Non-pigmented ciliary epithelial cell (primary cell): ENCODE data around the gene CACNG5.
A peak's percentile ranks its signal among the peaks of the same experiment; 100 is the strongest.

Experiments used
- DNase-seq: peaks from one replicate; pipeline ENCODE4 v3.0.0-alpha.2; 2010; ENCODE audit warnings: low read depth

Gene CACNG5

GRCh38 chr17:66906321-66907278, 71.7 kb downstream of the CACNG5 start:
- peak; percentile 34 for DNase-seq

- DNase-seq: no peak
Measured at GRCh38 chr17:66909804-66910373, 75.0 kb downstream of the CACNG5 start.

- DNase-seq: no peak
Measured at GRCh38 chr17:66910651-66911285, 75.9 kb downstream of the CACNG5 start.

GRCh38 chr17:66915204-66915611, 80.3 kb downstream of the CACNG5 start:
- no peak for DNase-seq

- DNase-seq: no peak
Measured at GRCh38 chr17:66915792-66916191, 80.9 kb downstream of the CACNG5 start.

- no peak for DNase-seq
Measured at GRCh38 chr17:66916946-66917345, 82.0 kb downstream of the CACNG5 start.

GRCh38 chr17:66918896-66919295, 84.0 kb downstream of the CACNG5 start:
- no peak for DNase-seq

- DNase-seq: no peak
Measured at GRCh38 chr17:66920435-66920834, 85.5 kb downstream of the CACNG5 start.

GRCh38 chr17:66920950-66921349, 86.0 kb downstream of the CACNG5 start:
- no peak for DNase-seq

GRCh38 chr17:66923886-66924285, 89.0 kb downstream of the CACNG5 start:
- DNase-seq: no peak

GRCh38 chr17:66925811-66926500, 91.0 kb downstream of the CACNG5 start:
- no peak for DNase-seq

GRCh38 chr17:66928949-66929348, 94.0 kb downstream of the CACNG5 start:
- no peak for DNase-seq

GRCh38 chr17:66929591-66929990, 94.7 kb downstream of the CACNG5 start:
- DNase-seq: no peak

- DNase-seq: no peak
Measured at GRCh38 chr17:66930933-66931332, 96.0 kb downstream of the CACNG5 start.

GRCh38 chr17:66932311-66932710, 97.4 kb downstream of the CACNG5 start:
- no peak for DNase-seq

GRCh38 chr17:66934040-66934439, 99.1 kb downstream of the CACNG5 start:
- no peak for DNase-seq
